GM12878 (cell line): ENCODE measurements around the gene FOXB1. TPM values are rescaled to one million over a fixed set of nuclear protein-coding genes. Genes with fewer than 3 reads are reported as not detected.

ENCODE experiments used
- ATAC-seq: fragments of 200-7000 bp; cut with Tn5 transposase; 3 replicates; pipeline ENCODE4 v1.9.1; 2020; ENCODE audit warnings: mild to moderate bottlenecking, moderate library complexity
- BruUV-seq: library from RNA; stranded (reverse); fragments of 400-500 nt; replicated peaks from 2 replicates; lab custom pipeline; 2021; lab: Mats Ljungman, UMichigan
- CTCF ChIA-PET: fragments of 300-600 bp; sonication (Branson Sonifier 250); formaldehyde crosslinking; extraction: SDS; loops from one replicate; lab custom pipeline; 2021; ENCODE audit warnings: inconsistent platforms; lab: Yijun Ruan, JAX
- POLR2A ChIA-PET: fragments of 350-600 bp; formaldehyde crosslinking; extraction: SDS; loops from one replicate; lab custom pipeline; 2021; ENCODE audit warnings: inconsistent platforms; lab: Charles Lee
- RAD21 ChIA-PET: fragments of 300-600 bp; sonication (Branson Sonifier 250); formaldehyde crosslinking; loops from one replicate; lab custom pipeline; 2023; ENCODE audit warnings: antibody characterized with exemption; ENCODE audit not compliant: unreplicated experiment; lab: Charles Lee
- SMC1A ChIA-PET: fragments of 300-600 bp; sonication (Branson Sonifier 250); formaldehyde crosslinking; loops from one replicate; lab custom pipeline; 2023; ENCODE audit not compliant: unreplicated experiment, uncharacterized antibody; lab: Charles Lee
- DNase-seq: peaks from one replicate; pipeline ENCODE4 v3.0.0-alpha.2; 2011; ENCODE audit warnings: low read depth, low spot score
- FAIRE-seq: peaks from 3 replicates; lab custom pipeline; 2011; peaks lifted over from hg19 to GRCh38; lab: Jason Lieb, UNC
- H2AFZ ChIP-seq: 2 replicates; pipeline ENCODE4 v1.6.0; 2011; ENCODE audit warnings: low read depth, low read length, control low read depth; ENCODE audit not compliant: control insufficient read depth
- H3K27ac ChIP-seq: 2 replicates; pipeline ENCODE4 v1.5.1; 2011; ENCODE audit warnings: control low read depth; ENCODE audit not compliant: control insufficient read depth, insufficient read depth
- H3K27me3 ChIP-seq, 2 experiments: replicated peaks in 1 of 2; 2 replicates each; pipeline versions ENCODE4 v1.6.0 to v1.6.1; 2011; ENCODE audit warnings: low read length in 1 of 2; ENCODE audit not compliant: control insufficient read depth in 2 of 2, insufficient read depth in 2 of 2
- H3K36me3 ChIP-seq, 2 experiments: 2 replicates each; pipeline ENCODE4 v1.5.1; 2011; ENCODE audit warnings: low read length in 1 of 2; ENCODE audit not compliant: control insufficient read depth in 2 of 2, insufficient read depth in 2 of 2
- H3K4me1 ChIP-seq: 2 replicates; pipeline ENCODE4 v1.6.1; 2011; ENCODE audit warnings: mild to moderate bottlenecking, low read length, moderate library complexity, mixed read lengths; ENCODE audit not compliant: control insufficient read depth, insufficient read depth
- H3K4me2 ChIP-seq: 2 replicates; pipeline ENCODE4 v1.6.0; 2011; ENCODE audit warnings: control low read depth; ENCODE audit not compliant: control insufficient read depth, insufficient read depth
- H3K4me3 ChIP-seq: fragments of 200-600 bp; sonication (generic); 2 replicates; pipeline ENCODE4 v1.5.1; 2016
- H3K79me2 ChIP-seq: 2 replicates; pipeline ENCODE4 v1.6.0; 2011; ENCODE audit warnings: low read length; ENCODE audit not compliant: control insufficient read depth, insufficient read depth
- H3K9ac ChIP-seq: 2 replicates; pipeline ENCODE4 v1.8.0; 2011; ENCODE audit warnings: low read length, control low read depth, mixed read lengths; ENCODE audit not compliant: control insufficient read depth, insufficient read depth
- H3K9me3 ChIP-seq: replicated peaks from 3 replicates; pipeline ENCODE4 v1.5.1; 2011; ENCODE audit warnings: mild to moderate bottlenecking, low read length; ENCODE audit not compliant: control insufficient read depth, insufficient read depth
- H4K20me1 ChIP-seq: 2 replicates; pipeline ENCODE4 v1.6.0; 2011; ENCODE audit not compliant: control insufficient read depth, insufficient read depth
- BRCA1 ChIP-seq: IDR thresholded peaks from 2 replicates; pipeline ENCODE4 v1.6.1; 2011; ENCODE audit warnings: low read depth, low read length, improper control_type of control experiment
- CEBPB ChIP-seq, 2 experiments: fragments of 150-350 bp in 1 of 2; IDR thresholded peaks; 2 replicates each; pipeline ENCODE4 v1.6.1; 2012 to 2014; ENCODE audit warnings: low read depth in 2 of 2, low read length in 2 of 2, borderline replicate concordance in 1 of 2, inconsistent platforms in 1 of 2
- CHD2 ChIP-seq: IDR thresholded peaks from 2 replicates; pipeline ENCODE4 v1.6.1; 2011; ENCODE audit warnings: low read depth, low read length, improper control_type of control experiment, borderline replicate concordance
- EED ChIP-seq: sonication (generic); IDR thresholded peaks from 2 replicates; pipeline ENCODE4 v1.6.1; 2016; ENCODE audit warnings: antibody characterized with exemption, low read depth
- IRF4 ChIP-seq: IDR thresholded peaks from 2 replicates; pipeline ENCODE4 v1.6.1; 2011; ENCODE audit warnings: low read depth, low read length
- NFYA ChIP-seq: IDR thresholded peaks from 2 replicates; pipeline ENCODE4 v1.6.1; 2011; ENCODE audit warnings: low read depth, mild to moderate bottlenecking, low read length, improper control_type of control experiment, borderline replicate concordance
- PBX3 ChIP-seq: IDR thresholded peaks from 2 replicates; pipeline ENCODE4 v1.6.1; 2011; ENCODE audit warnings: mild to moderate bottlenecking, low read depth, low read length, moderate library complexity; ENCODE audit not compliant: insufficient replicate concordance
- RAD51 ChIP-seq: fragments of 450-650 bp; IDR thresholded peaks from 2 replicates; pipeline ENCODE4 v1.6.1; 2016; ENCODE audit warnings: moderate library complexity, mild to moderate bottlenecking, inconsistent platforms
- RBBP5 ChIP-seq: fragments of 200-600 bp; sonication (generic); conservative IDR thresholded peaks from 2 replicates; pipeline ENCODE4 v1.6.1; 2016
- RELB ChIP-seq: fragments of 450-650 bp; IDR thresholded peaks from 2 replicates; pipeline ENCODE4 v1.6.1; 2017; ENCODE audit warnings: low read depth, mild to moderate bottlenecking, moderate library complexity
- SP1 ChIP-seq: IDR thresholded peaks from one replicate; pipeline ENCODE4 v1.6.1; 2011; ENCODE audit warnings: low read depth, low read length
- STAT1 ChIP-seq: fragments of 450-650 bp; conservative IDR thresholded peaks from 2 replicates; pipeline ENCODE4 v1.6.1; 2014; ENCODE audit warnings: antibody characterized with exemption, mild to moderate bottlenecking
- USF2 ChIP-seq: IDR thresholded peaks from 2 replicates; pipeline ENCODE4 v1.6.1; 2011; ENCODE audit warnings: low read depth, low read length, improper control_type of control experiment, borderline replicate concordance
- WRNIP1 ChIP-seq: IDR thresholded peaks from 2 replicates; pipeline ENCODE4 v1.6.1; 2011; ENCODE audit warnings: low read depth, low read length, improper control_type of control experiment, borderline replicate concordance
- YY1 ChIP-seq: IDR thresholded peaks from 2 replicates; pipeline ENCODE4 v1.6.1; 2011; ENCODE audit warnings: low read depth, mild to moderate bottlenecking, low read length
- ZNF217 ChIP-seq: fragments of 450-650 bp; IDR thresholded peaks from 2 replicates; pipeline ENCODE4 v1.6.1; 2017; ENCODE audit warnings: antibody characterized with exemption, mild to moderate bottlenecking
- ZNF384 ChIP-seq: IDR thresholded peaks from 2 replicates; pipeline ENCODE4 v1.6.1; 2012; ENCODE audit warnings: low read depth, mild to moderate bottlenecking, low read length, improper control_type of control experiment, borderline replicate concordance
- ZNF622 ChIP-seq: fragments of 450-650 bp; IDR thresholded peaks from 2 replicates; pipeline ENCODE4 v1.6.1; 2017; ENCODE audit warnings: mild to moderate bottlenecking, inconsistent platforms
- WGBS: methylation state at CpG from one replicate; pipeline ENCODE4 v1.1.6; 2016; ENCODE audit warnings: low lambda C conversion rate; ENCODE audit not compliant: insufficient replicate concordance, insufficient coverage; ENCODE audit errors: missing lambda C conversion rate; 5-methylcytosine and 5-hydroxymethylcytosine counted together
- in situ Hi-C: fragments of 300-500 bp; cut with MboI; formaldehyde crosslinking; loops from 9 replicates; pipeline ENCODE4 v1.14.3; 2018; ENCODE audit warnings: mixed read lengths
- intact Hi-C: fragments of 100-400 bp; cut with micrococcal nuclease; formaldehyde crosslinking; loops from one replicate; pipeline ENCODE4 v1.14.2; 2022; ENCODE audit not compliant: unreplicated experiment
- polyA plus RNA-seq, 11 experiments: library from polyadenylated mRNA; depleted of rRNA in 4 of 11; unstranded in 6 of 11; stranded (reverse) in 5 of 11; fragments of >200 nt; fragmentation: Nextera tagmentation in 4 of 11; fragmentation: Illumina TruSeq in 1 of 11; extraction: Ambion mirVana in 4 of 11; extraction: Trizol in 1 of 11; gene quantifications; 1 replicate in 1 of 11; 2 replicates in 10 of 11; pipeline versions ENCODE4 v1.2.1 to v1.2.3, GENCODE V29; 2011 to 2016; ENCODE audit warnings: inconsistent platforms in 2 of 11, missing spikeins in 2 of 11, low read depth in 1 of 11
- total RNA-seq, 4 experiments: library from RNA; depleted of rRNA in 3 of 4; stranded (reverse); fragments of >200 nt in 3 of 4; fragmentation: Illumina TruSeq in 1 of 4; extraction: Trizol in 1 of 4; gene quantifications; 2 replicates each; pipeline versions ENCODE4 v1.2.1 to v1.2.3, GENCODE V29; 2013 to 2021
- TF ChIP-seq, protein P1 (sequence below): fragments of 450-650 bp; IDR thresholded peaks from 2 replicates; pipeline ENCODE4 v1.6.1; 2017; ENCODE audit warnings: mild to moderate bottlenecking, low read depth, inconsistent platforms; ENCODE audit not compliant: poor library complexity, severe bottlenecking

Gene FOXB1
- total and polyA plus RNA-seq, 10 of the 15 experiments (the other 5 are each of a cell fraction or from before 2014, with no cell fraction given): not detected

GRCh38 chr15:60035344-60035743, 31.2 kb downstream of the FOXB1 start (continued):
- no peak for TF ChIP-seq WRNIP1
- TF ChIP-seq STAT1: no peak
- TF ChIP-seq RBBP5: no peak
- no peak for TF ChIP-seq CHD2
- TF ChIP-seq PBX3: no peak
- no peak for TF ChIP-seq IRF4
- no peak for TF ChIP-seq SP1
- TF ChIP-seq CEBPB (IDR thresholded peaks at IDR 0.05; ENCODE audit: borderline replicate concordance in 1 of 2, low read depth in 2 of 2, low read length in 2 of 2): no peak
- no peak for TF ChIP-seq RELB
- no peak for TF ChIP-seq RAD51
- no peak for TF ChIP-seq NFYA

- RAD21 ChIA-PET: no interaction called here
- H3K4me1 ChIP-seq: no peaks in the 10 kb centered on the region
- no TSS peak for BruUV-seq
- no peaks in the 10 kb centered on the region for H4K20me1 ChIP-seq
- DNase-seq: no peak
- H3K36me3 ChIP-seq: no peaks in the 10 kb centered on the region
- H3K4me2 ChIP-seq: no peak overlapping the region
- H2AFZ ChIP-seq: no peak overlapping the region
- SMC1A ChIA-PET: no interaction called here
- H3K27ac ChIP-seq: no peak overlapping the region
- H3K4me3 ChIP-seq: no peak overlapping the region
- no peak overlapping the region for H3K9ac ChIP-seq
- no peak for ATAC-seq
- H3K9me3 ChIP-seq: no peaks in the 10 kb centered on the region
- CTCF ChIA-PET: no interaction called here
- in situ Hi-C loops (no loop called here), intact Hi-C loops (no loop called here)
- WGBS: 31% methylated on average over 3 of the region's 3 CpGs
- POLR2A ChIA-PET: no interaction called here
- peaks cover 2 to 5% of the 10 kb centered on the region in 2 experiments; a peak in 2 of 4 replicates for H3K27me3 ChIP-seq
- no peaks in the 10 kb centered on the region for H3K79me2 ChIP-seq
- no peak for FAIRE-seq
- no peak for TF ChIP-seq BRCA1
- TF ChIP-seq YY1: no peak
- TF ChIP-seq, protein P1, sequence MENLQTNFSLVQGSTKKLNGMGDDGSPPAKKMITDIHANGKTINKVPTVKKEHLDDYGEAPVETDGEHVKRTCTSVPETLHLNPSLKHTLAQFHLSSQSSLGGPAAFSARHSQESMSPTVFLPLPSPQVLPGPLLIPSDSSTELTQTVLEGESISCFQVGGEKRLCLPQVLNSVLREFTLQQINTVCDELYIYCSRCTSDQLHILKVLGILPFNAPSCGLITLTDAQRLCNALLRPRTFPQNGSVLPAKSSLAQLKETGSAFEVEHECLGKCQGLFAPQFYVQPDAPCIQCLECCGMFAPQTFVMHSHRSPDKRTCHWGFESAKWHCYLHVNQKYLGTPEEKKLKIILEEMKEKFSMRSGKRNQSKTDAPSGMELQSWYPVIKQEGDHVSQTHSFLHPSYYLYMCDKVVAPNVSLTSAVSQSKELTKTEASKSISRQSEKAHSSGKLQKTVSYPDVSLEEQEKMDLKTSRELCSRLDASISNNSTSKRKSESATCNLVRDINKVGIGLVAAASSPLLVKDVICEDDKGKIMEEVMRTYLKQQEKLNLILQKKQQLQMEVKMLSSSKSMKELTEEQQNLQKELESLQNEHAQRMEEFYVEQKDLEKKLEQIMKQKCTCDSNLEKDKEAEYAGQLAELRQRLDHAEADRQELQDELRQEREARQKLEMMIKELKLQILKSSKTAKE: no peak
- no peak for TF ChIP-seq ZNF622
- no peak for TF ChIP-seq USF2
- no peak for TF ChIP-seq ZNF217
- TF ChIP-seq ZNF384: no peak
- no peak for TF ChIP-seq EED
Measured at GRCh38 chr15:60039316-60039715, 35.2 kb downstream of the FOXB1 start.
